Subcutaneous abdominal adipose tissue (tissue), 5 donors: ENCODE data around the gene CDH11.

Source experiments
- H3K27ac ChIP-seq: one replicate; pipeline ENCODE4 v1.7.0; 2013; ENCODE audit warnings: low read depth, mild to moderate bottlenecking, inconsistent platforms, low read length, moderate library complexity
- H3K27me3 ChIP-seq, 5 donors: one replicate each; pipeline ENCODE4 v1.7.0; 2013; ENCODE audit warnings: low read length in 5 of 5, inconsistent platforms in 1 of 5; ENCODE audit not compliant: control insufficient read depth in 5 of 5, insufficient read depth in 4 of 5
- H3K36me3 ChIP-seq, 5 donors: one replicate each; pipeline ENCODE4 v1.7.0; 2013; ENCODE audit warnings: low read length in 5 of 5; ENCODE audit not compliant: control insufficient read depth in 5 of 5, insufficient read depth in 5 of 5
- H3K4me1 ChIP-seq, 5 donors: one replicate each; pipeline ENCODE4 v1.7.0; 2013; ENCODE audit warnings: low read length in 5 of 5, mild to moderate bottlenecking in 3 of 5, moderate library complexity in 1 of 5; ENCODE audit not compliant: control insufficient read depth in 5 of 5, insufficient read depth in 5 of 5
- H3K4me3 ChIP-seq, 5 donors: one replicate each; pipeline ENCODE4 v1.7.0; 2013; ENCODE audit warnings: low read length in 5 of 5, low read depth in 1 of 5
- H3K9ac ChIP-seq, 5 donors: one replicate each; pipeline ENCODE4 v1.7.0; 2013; ENCODE audit warnings: low read length in 5 of 5, mild to moderate bottlenecking in 4 of 5, moderate library complexity in 3 of 5
- H3K9me3 ChIP-seq, 5 donors: one replicate each; pipeline ENCODE4 v1.7.0; 2013; ENCODE audit warnings: low read length in 5 of 5; ENCODE audit not compliant: control insufficient read depth in 5 of 5
- donor health status: healthy.
- donor health status: healthy.
- donor health status: healthy.
- donor health status: healthy.
- donor health status: healthy.

Gene CDH11

GRCh38 chr16:65117811-65118448, 3.9 kb downstream of the CDH11 start:
- Histone ChIP-seq H3K27ac (no peak overlapping the region), H3K4me1 (peaks cover 0 to 29% (median 22%) of the 10 kb centered on the region in 5 donors), H3K9ac (no peak overlapping the region)

DNA sequence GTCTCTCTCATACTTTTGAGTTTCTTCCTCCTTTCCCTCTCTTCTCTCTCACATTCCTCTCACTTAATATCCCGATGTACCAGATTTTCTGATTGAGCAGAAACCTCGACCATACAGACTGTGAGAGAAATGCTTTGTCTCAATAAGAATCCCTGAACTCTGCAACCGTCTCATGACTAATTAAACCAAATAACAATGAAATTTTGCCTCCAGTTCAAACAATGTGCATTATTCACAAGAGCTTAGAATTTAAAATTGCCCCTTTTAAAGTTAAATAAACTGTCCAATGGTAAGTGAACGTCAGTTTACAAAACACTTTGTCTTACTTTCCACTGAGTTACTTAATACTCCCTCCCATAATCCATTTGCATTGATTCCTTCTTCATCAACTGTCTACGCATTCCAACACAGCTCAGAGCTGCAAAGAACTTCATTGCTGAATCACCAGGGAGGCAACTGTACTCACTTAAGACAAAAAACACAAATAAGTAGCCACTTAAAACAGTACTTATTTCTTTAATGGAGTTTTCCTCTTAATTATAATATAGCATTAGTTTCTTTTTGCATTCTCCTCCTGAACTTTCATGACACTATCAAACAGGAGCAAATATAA, 4.9 kb downstream of the CDH11 start:
- Histone ChIP-seq H3K9me3 (no peaks in the 10 kb centered on the region), H3K9ac (no peak overlapping the region), H3K27ac (no peak overlapping the region), H3K4me3 (no peak overlapping the region), H3K27me3 (peaks cover 0 to 12% (median 11%) of the 10 kb centered on the region in 5 donors), H3K36me3 (no peaks in the 10 kb centered on the region), H3K4me1 (peaks cover 0 to 20% (median 12%) of the 10 kb centered on the region in 5 donors)

More at GRCh38 chr16:65117811-65118448, 3.9 kb downstream of the CDH11 start:
- Histone ChIP-seq H3K27me3 (peaks cover 6 to 20% (median 18%) of the 10 kb centered on the region in 5 donors), H3K4me3 (no peak overlapping the region), H3K36me3 (no peaks in the 10 kb centered on the region), H3K9me3 (no peaks in the 10 kb centered on the region)

- Histone ChIP-seq H3K9me3 (no peaks in the 10 kb centered on the region), H3K4me1 (peaks cover 0 to 14% (median 6%) of the 10 kb centered on the region in 5 donors), H3K4me3 (no peak overlapping the region), H3K27me3 (peaks cover 0 to 9% (median 8%) of the 10 kb centered on the region in 5 donors), H3K9ac (no peak overlapping the region), H3K27ac (no peak overlapping the region), H3K36me3 (no peaks in the 10 kb centered on the region)
Observed at GRCh38 chr16:65116216-65116615, 5.6 kb downstream of the CDH11 start.

- no peaks in the 10 kb centered on the region for H3K36me3 ChIP-seq
- H3K9ac ChIP-seq = no peak overlapping the region
- H3K4me1 ChIP-seq = peaks cover 0 to 5% (median 0%) of the 10 kb centered on the region in 5 donors
- H3K27ac ChIP-seq = no peak overlapping the region
- H3K27me3 ChIP-seq = peaks cover 0 to 3% (median 0%) of the 10 kb centered on the region in 5 donors
- H3K9me3 ChIP-seq = no peaks in the 10 kb centered on the region
- H3K4me3 ChIP-seq = no peak overlapping the region
Observed at GRCh38 chr16:65114527-65114926, 7.3 kb downstream of the CDH11 start.

GRCh38 chr16:65113441-65113840, 8.4 kb downstream of the CDH11 start:
- Histone ChIP-seq H3K27me3 (no peaks in the 10 kb centered on the region), H3K36me3 (no peaks in the 10 kb centered on the region), H3K4me1 (peaks cover 0 to 5% (median 0%) of the 10 kb centered on the region in 5 donors)

GRCh38 chr16:65111306-65111705, 10.6 kb downstream of the CDH11 start:
- Histone ChIP-seq H3K9me3 (no peaks in the 10 kb centered on the region), H3K27ac (no peak overlapping the region), H3K4me3 (no peak overlapping the region), H3K4me1 (no peaks in the 10 kb centered on the region), H3K9ac (no peak overlapping the region), H3K36me3 (no peaks in the 10 kb centered on the region), H3K27me3 (no peaks in the 10 kb centered on the region)

More at GRCh38 chr16:65113441-65113840, 8.4 kb downstream of the CDH11 start:
- no peaks in the 10 kb centered on the region for H3K9me3 ChIP-seq
- H3K27ac ChIP-seq = no peak overlapping the region
- no peak overlapping the region for H3K9ac ChIP-seq
- no peak overlapping the region for H3K4me3 ChIP-seq

DNA sequence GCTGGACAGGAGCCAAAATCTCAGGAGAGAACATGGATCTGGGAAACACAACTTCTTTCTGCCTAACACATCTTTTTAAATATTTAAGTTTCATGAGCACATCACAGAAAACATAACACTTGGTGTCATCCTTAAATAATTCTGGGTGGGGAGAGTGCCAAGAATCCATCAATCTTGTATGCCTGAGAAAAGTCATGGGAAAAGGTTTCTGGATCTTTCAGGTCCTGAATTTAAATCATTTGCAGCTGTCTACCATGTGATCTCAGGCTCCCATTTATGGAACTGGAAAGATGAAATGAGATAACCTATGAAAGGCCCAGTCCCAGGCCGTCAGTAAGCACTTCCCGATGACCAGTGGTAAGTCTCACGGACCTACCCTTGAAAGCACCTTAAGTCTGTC, 15.1 kb downstream of the CDH11 start:
- Histone ChIP-seq H3K36me3 (no peaks in the 10 kb centered on the region), H3K9ac (no peak overlapping the region), H3K9me3 (no peaks in the 10 kb centered on the region), H3K4me1 (peaks cover 0 to 4% (median 0%) of the 10 kb centered on the region in 5 donors), H3K4me3 (no peak overlapping the region), H3K27ac (no peak overlapping the region), H3K27me3 (no peaks in the 10 kb centered on the region)

GRCh38 chr16:65105171-65105570, 16.7 kb downstream of the CDH11 start:
- peaks cover 0 to 4% (median 0%) of the 10 kb centered on the region in 5 donors for H3K4me1 ChIP-seq
- no peaks in the 10 kb centered on the region for H3K27me3 ChIP-seq
- H3K4me3 ChIP-seq = no peak overlapping the region
- H3K9me3 ChIP-seq = no peaks in the 10 kb centered on the region
- no peak overlapping the region for H3K27ac ChIP-seq
- no peaks in the 10 kb centered on the region for H3K36me3 ChIP-seq
- no peak overlapping the region for H3K9ac ChIP-seq

DNA sequence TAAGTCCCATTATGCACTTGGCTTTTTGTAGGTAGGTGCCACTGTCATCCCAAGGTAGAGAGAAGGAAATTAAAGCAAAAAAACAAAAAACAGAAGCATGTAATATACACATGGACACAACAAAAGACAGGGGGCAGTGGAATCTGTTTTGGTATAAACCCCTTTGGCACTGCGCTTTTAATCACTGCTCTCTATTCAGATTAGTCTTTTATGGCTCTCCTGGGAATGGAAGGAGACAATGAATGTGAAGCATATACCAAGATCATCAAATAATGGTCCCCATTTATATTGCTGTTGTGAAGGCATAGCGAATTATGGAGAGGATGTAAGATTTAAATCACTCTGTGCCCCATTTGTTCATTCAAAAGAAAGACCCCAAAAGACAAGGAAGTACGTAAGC, 17.4 kb downstream of the CDH11 start:
- H3K27me3 ChIP-seq = no peaks in the 10 kb centered on the region

GRCh38 chr16:65102326-65102725, 19.5 kb downstream of the CDH11 start:
- peaks cover 0 to 4% (median 0%) of the 10 kb centered on the region in 5 donors for H3K4me1 ChIP-seq
- H3K9me3 ChIP-seq = no peaks in the 10 kb centered on the region
- no peaks in the 10 kb centered on the region for H3K27me3 ChIP-seq
- no peak overlapping the region for H3K27ac ChIP-seq
- H3K4me3 ChIP-seq = no peak overlapping the region
- H3K36me3 ChIP-seq = no peaks in the 10 kb centered on the region
- H3K9ac ChIP-seq = no peak overlapping the region

More for the DNA sequence above, 17.4 kb downstream of the CDH11 start:
- Histone ChIP-seq H3K9me3 (no peaks in the 10 kb centered on the region), H3K9ac (no peak overlapping the region), H3K27ac (no peak overlapping the region), H3K4me3 (no peak overlapping the region), H3K36me3 (no peaks in the 10 kb centered on the region), H3K4me1 (peaks cover 0 to 4% (median 0%) of the 10 kb centered on the region in 5 donors)
